HG03064 (cell line): ENCODE results near the gene DNAH11.
"Not testable (repeated sequence)": the region's sequence is repeated elsewhere in the genome, so short reads cannot be mapped to it uniquely, and the experiment has no call there.

Experiments used
- ATAC-seq: cut with Tn5 transposase; IDR thresholded peaks from one replicate; pipeline ENCODE4 v1.9.1; 2021; ENCODE audit warnings: low read depth; ENCODE audit not compliant: unreplicated experiment

DNAH11 gene

DNA sequence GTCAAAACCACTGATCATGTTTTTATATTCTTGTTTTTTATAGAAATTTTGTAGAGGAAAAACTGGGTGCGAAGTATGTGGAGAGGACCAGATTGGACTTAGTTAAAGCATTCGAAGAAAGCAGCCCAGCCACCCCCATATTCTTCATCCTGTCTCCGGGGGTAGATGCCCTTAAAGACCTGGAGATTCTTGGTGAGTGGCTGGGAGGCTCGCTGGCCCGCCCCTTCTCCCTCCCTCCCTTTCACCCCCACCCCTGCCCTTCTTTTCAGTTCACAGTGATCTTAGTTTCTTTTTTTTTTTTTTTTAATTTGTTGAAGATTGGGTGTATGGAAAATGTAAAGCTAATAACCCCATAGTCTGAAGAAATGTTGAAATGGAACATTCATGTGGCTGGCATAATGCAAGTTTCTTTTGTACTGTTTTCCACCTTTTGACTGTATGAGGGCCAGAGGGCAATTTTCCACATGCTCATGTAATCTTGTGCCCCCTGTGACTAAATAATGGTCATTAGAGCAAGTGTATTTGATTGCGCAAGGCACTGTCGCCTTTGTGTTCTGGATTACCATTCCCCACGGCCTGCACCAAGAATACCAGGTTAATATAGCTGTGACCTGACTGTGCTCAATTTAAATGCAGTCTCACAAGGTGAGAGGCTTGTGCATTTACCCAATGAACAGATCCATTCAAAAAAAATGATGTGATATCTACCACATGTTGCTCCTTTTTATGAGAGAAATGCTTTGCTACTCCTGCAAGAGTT lies 325.2 kb downstream of the DNAH11 start:
- no peak for ATAC-seq

GRCh38 chr7:21868576-21868850 lies 325.7 kb downstream of the DNAH11 start:
- no peak for ATAC-seq

DNA sequence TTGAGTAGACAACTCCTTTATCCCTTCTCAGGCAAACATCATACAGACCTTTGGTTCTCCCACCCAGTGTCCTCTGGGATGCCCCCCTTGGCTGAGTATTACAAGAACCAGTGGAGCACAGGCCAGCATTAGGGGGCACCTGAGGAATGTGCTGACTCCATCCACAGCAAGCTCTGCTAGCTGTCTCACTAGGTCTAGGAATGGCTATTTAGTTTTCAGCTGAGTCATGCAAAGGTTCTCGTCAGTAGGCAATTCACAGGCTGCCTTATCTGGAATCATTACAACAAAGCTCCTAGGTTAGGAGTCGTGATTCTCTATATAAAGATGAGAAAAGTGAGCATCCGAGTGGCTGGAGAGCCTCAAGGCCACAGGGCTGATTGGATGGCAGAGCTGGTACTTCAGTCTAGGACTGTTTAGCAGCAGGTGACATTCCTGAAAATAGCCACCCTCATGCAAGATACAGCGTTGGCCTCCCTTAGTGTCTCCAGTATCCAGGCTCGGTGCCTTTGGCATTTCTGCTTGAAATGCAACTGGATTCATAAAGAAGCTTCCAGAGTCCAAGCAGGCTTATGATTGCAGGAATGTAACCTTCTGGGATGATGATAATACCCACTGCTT lies 327.1 kb downstream of the DNAH11 start:
- no peak for ATAC-seq

GRCh38 chr7:21883069-21883468 lies 340.2 kb downstream of the DNAH11 start:
- ATAC-seq, result no peak

DNA sequence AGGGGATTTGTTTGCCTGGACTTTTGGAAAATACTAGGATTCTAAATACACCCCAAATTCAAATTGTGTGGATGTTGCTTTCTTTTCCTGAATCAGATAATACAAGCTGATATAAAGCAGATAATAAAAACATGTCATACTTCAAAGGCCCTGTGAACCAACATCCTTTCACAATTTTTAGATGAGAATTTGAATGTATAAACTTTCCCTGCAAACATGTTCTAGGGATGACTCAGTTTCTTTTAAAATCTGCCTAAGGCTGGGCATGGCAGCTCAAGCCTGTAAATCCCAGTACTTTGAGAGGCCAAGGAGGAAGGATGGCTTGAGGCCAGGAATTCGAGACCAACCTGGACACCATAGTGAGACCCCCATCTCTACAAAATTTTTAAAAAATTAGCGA lies 340.7 kb downstream of the DNAH11 start:
- ATAC-seq, result not testable (repeated sequence)

- no peak for ATAC-seq
These were observed 341.7 kb downstream of the DNAH11 start for GRCh38 chr7:21884496-21884895.

- no peak for ATAC-seq
These were observed 343.6 kb downstream of the DNAH11 start for GRCh38 chr7:21886396-21886795.

DNA sequence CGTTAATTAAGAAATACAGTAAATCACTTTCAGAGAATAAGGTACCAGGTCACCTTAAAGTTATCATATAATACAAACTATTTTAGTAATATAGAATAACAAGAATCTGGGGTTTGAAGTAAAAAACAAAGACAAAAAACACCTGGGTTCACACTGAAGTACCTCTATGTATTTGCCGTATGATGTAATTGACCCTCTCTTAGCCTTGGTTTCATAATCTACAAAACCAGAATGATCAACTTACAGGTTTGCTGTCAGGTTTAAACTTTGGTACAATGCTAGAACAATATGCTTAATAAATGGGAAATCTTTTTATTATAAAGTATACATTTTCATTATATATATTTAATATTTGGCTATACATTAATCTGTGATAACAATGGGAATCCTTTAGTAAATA lies 344.5 kb downstream of the DNAH11 start:
- ATAC-seq, result no peak

- no peak for ATAC-seq
These were observed 344.9 kb downstream of the DNAH11 start for GRCh38 chr7:21887779-21888178.

DNA sequence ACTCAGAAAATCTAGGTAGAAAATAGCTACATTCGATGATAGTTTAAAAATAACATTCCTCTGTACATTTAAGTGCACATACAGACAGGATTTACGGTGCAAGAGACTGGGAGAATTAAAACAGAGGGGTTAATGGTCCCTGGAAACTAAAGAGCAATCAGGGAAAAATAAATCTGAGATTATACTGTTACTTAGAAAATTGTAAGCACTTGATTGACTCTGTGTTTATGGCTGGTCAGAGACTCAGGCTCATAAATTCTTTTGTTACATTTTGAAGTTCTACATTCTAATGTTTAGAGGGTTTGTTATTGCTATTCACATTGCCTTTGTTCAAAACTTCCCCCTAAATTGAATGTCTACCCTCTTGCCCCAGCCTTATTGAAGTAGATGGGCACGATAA lies 348.5 kb downstream of the DNAH11 start:
- no peak for ATAC-seq

GRCh38 chr7:21893401-21893800 lies 350.6 kb downstream of the DNAH11 start:
- no peak for ATAC-seq

GRCh38 chr7:21898265-21898930 lies 355.6 kb downstream of the DNAH11 start:
- ATAC-seq, result peak; percentile 93

- no peak for ATAC-seq
These were observed 359.4 kb downstream of the DNAH11 start for GRCh38 chr7:21902240-21902639.

GRCh38 chr7:21903020-21903786 lies 360.4 kb downstream of the DNAH11 start:
- ATAC-seq, result no peak

- ATAC-seq, result no peak
These were observed 365.9 kb downstream of the DNAH11 start for GRCh38 chr7:21908746-21909145.

DNA sequence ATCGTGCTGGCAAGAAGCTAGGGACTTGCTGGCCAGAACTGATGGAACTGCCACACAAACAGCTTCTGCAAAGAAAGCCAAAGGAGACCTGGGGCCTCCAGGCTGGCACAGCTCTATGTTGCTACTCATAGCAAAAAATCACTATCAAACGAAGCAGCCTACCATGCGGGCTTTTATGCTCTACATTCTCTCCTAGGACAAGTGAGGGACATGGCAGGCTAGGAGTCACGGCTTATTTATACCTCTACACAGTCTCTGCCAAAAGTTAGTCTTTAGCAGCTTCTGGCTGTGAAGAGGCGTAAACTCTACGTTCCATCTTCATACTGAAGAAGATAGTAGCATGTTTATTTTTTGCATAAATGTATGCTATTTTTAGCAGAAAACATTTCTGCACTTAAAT lies 367.4 kb downstream of the DNAH11 start:
- ATAC-seq, result no peak

GRCh38 chr7:21911341-21911875 lies 368.6 kb downstream of the DNAH11 start:
- no peak for ATAC-seq

DNA sequence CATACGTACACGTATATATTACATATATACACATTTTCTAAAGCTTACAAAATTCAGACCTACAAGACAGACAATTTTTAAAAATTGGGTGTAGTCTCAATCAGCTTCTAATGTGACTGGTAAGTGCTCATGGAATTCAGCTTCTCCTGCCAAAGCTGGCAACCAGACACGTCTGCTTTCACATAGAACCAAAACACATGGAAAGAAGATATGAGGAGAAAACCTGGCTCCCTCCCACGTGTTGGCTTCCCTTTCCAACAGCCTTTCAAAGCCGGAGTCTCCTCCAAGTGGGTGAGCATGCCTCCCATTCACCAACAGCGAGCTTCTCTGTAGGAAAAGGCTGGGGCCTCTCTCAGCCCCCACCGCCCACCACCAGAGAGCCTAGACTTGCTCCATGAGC lies 369.5 kb downstream of the DNAH11 start:
- no peak for ATAC-seq

GRCh38 chr7:21912931-21913780 lies 370.3 kb downstream of the DNAH11 start:
- ATAC-seq, result no peak

- ATAC-seq, result no peak
These were observed 371.8 kb downstream of the DNAH11 start for GRCh38 chr7:21914671-21915070.
